CD4-positive, alpha-beta T cell treated with Interleukin-10 for 1 hour (primary cell): ENCODE data around the gene CTSO.
"Not testable (repeated sequence)": the region's sequence is repeated elsewhere in the genome, so short reads cannot be mapped to it uniquely, and the experiment has no call there.

Source experiments
- DNase-seq: peaks from one replicate; pipeline ENCODE4 v3.0.0-alpha.2; 2020

CTSO gene

GRCh38 chr4:155954118-155954685, 536 bp upstream of the CTSO start:
- no peak for DNase-seq

GRCh38 chr4:155952501-155952901, 1.2 kb downstream of the CTSO start:
- DNase-seq: no peak

GRCh38 chr4:155950461-155950860, 3.2 kb downstream of the CTSO start:
- DNase-seq: no peak

- DNase-seq: no peak
Measured at GRCh38 chr4:155948541-155948940, 5.1 kb downstream of the CTSO start.

- DNase-seq: no peak
Measured at GRCh38 chr4:155946486-155946885, 7.2 kb downstream of the CTSO start.

- DNase-seq: no peak
Measured at GRCh38 chr4:155944516-155944915, 9.2 kb downstream of the CTSO start.

- DNase-seq: no peak
Measured at GRCh38 chr4:155943605-155944291, 9.9 kb downstream of the CTSO start.

GRCh38 chr4:155941820-155942219, 11.8 kb downstream of the CTSO start:
- no peak for DNase-seq

GRCh38 chr4:155941085-155941790, 12.4 kb downstream of the CTSO start:
- no peak for DNase-seq

- DNase-seq: no peak
Measured at GRCh38 chr4:155935389-155935986, 18.2 kb downstream of the CTSO start.

GRCh38 chr4:155934634-155935033, 19.0 kb downstream of the CTSO start:
- DNase-seq: not testable (repeated sequence)

- DNase-seq: no peak
Measured at GRCh38 chr4:155931634-155932033, 22.0 kb downstream of the CTSO start.

GRCh38 chr4:155930330-155930729, 23.3 kb downstream of the CTSO start:
- no peak for DNase-seq

- DNase-seq: no peak
Measured at GRCh38 chr4:155929833-155930232, 23.8 kb downstream of the CTSO start.

- no peak for DNase-seq
Measured at GRCh38 chr4:155924637-155925036, 29.0 kb downstream of the CTSO start.

GRCh38 chr4:155921597-155921996, 32.1 kb downstream of the CTSO start:
- no peak for DNase-seq

GRCh38 chr4:155914782-155915181, 38.9 kb downstream of the CTSO start:
- no peak for DNase-seq

- no peak for DNase-seq
Measured at GRCh38 chr4:155911905-155912304, 41.8 kb downstream of the CTSO start.

GRCh38 chr4:155909615-155910226, 43.9 kb downstream of the CTSO start:
- DNase-seq: no peak

- no peak for DNase-seq
Measured at GRCh38 chr4:155908187-155909139, 45.2 kb downstream of the CTSO start.

GRCh38 chr4:155907556-155907955, 46.1 kb downstream of the CTSO start:
- no peak for DNase-seq

GRCh38 chr4:155906554-155907247, 47.0 kb downstream of the CTSO start:
- DNase-seq: no peak
